ENCODE results near the gene CUZD1.

Gene CUZD1

DNA sequence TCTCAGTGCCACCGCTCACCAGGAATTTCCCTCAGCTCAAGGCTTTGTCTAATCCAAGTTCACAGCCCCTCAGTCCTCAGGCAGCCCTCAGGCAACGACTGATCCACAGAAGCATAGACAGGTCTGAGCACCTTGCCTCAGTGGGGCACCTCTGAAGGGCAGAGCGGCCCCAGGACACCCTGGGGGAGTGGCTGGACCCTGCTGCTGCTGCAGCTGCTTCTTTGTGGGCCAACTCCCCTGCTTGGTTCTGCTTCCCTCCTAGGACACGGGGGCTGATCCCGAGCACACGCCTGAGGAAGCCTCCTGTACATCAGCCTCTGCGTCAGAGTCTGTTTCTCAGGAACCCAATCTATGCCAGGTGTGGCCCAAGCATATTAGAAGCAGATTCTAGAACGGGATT, 16.2 kb downstream of the CUZD1 start:
- Histone ChIP-seq H3K27me3 (ENCODE audit: control insufficient read depth, insufficient read depth, low read length) (no peaks in the 10 kb centered on the region), H3K36me3 (ENCODE audit: control insufficient read depth, insufficient read depth, low read length) (no peaks in the 10 kb centered on the region)

DNA sequence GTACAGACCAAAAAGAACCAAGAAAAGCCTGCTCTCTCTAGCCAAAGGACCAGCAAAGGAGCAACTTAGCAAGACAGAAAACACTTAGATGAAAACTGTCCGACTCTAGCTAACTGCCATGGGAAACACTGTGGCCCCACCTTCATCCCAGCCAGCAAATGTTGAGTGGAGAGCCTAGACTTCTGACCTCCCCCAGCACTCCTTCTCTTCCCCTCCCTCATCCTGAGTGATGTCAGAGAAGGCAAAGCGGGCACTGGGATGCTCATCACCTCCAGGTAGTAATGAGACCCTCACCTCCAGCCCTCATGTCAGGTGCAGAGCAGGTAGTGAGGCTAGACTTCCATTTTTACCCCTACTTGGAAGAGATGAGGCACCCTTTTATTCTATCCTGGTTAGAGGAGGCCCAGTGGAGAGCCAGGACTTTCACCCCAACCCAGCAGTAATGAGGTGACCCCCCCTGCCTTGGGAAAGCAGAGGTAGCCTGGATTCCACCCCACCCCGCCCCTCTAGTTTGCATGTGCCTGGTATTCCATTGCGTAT, 16.9 kb downstream of the CUZD1 start:
- Histone ChIP-seq H3K4me1 (ENCODE audit: control insufficient read depth, insufficient read depth, low read length) (no peaks in the 10 kb centered on the region), H3K27me3 (ENCODE audit: control insufficient read depth, insufficient read depth, low read length) (no peaks in the 10 kb centered on the region), H3K9ac (ENCODE audit: low read length) (no peak overlapping the region), H3K36me3 (ENCODE audit: control insufficient read depth, insufficient read depth, low read length) (no peaks in the 10 kb centered on the region), H3K9me3 (ENCODE audit: control insufficient read depth, low read length) (no peaks in the 10 kb centered on the region), H3K4me3 (ENCODE audit: low read length) (no peak overlapping the region)

More for the DNA sequence above, 16.2 kb downstream of the CUZD1 start:
- H3K9ac ChIP-seq (ENCODE audit: low read length) = no peak overlapping the region
- no peaks in the 10 kb centered on the region for H3K4me1 ChIP-seq (ENCODE audit: control insufficient read depth, insufficient read depth, low read length)
- no peak overlapping the region for H3K4me3 ChIP-seq (ENCODE audit: low read length)
- H3K9me3 ChIP-seq (ENCODE audit: control insufficient read depth, low read length) = no peaks in the 10 kb centered on the region

DNA sequence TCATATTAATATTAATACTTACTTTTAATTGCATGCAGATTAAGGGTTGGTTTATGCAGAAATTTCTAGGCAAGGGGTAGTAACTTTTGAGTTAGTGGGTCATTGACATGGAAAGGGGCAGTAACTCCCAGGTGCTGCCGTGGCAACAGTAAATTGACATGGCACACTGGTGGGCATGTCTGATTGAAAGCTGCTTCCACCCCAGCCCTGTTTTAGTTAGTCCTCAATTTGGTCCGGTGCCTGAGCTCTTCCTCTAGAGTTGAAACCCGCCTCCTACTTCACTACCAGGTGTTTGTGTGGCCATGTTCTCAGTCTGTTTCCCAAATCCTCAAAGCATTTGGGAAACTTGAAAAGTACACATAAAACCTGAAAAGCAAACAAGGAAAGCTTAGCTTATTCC, 18.4 kb downstream of the CUZD1 start:
- no peak overlapping the region for H3K9ac ChIP-seq (ENCODE audit: low read length)
- no peaks in the 10 kb centered on the region for H3K9me3 ChIP-seq (ENCODE audit: control insufficient read depth, low read length)
- no peaks in the 10 kb centered on the region for H3K36me3 ChIP-seq (ENCODE audit: control insufficient read depth, insufficient read depth, low read length)
- H3K4me3 ChIP-seq (ENCODE audit: low read length) = no peak overlapping the region
- no peaks in the 10 kb centered on the region for H3K4me1 ChIP-seq (ENCODE audit: control insufficient read depth, insufficient read depth, low read length)
- H3K27me3 ChIP-seq (ENCODE audit: control insufficient read depth, insufficient read depth, low read length) = no peaks in the 10 kb centered on the region

DNA sequence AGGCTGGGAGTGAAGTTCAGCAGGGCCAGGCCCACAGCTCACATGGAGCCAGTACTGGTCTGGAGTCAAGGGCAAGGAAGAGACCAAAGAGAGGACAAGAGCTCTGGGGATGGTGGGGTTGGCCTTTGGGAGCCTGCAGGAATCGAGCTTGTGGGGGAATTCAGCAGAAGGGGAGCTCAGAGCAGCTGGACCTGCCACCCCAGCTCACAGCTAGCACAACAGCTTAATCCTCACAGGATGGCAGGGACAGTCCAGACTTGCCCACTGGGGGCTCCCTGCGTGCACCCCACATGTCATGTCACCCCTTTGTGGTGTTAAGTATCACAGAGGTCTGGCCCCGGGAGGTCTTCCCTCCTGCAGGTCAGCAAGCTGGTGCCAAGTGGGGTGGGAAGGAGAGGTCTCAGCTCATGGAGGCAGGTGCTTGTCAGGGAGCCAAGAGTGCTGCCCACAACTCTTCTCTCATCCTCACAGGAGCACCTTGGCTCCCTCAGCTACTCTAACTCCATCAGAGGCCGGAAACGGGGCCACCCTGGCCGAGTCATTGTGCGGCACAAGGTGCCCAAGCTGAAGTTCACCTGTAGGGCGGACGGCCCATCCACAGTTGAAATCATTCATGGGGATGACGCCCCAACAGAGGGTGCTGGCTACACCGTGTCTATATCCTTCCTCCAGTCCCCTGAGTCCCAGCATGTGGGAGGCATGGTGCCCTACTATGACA, 22.5 kb downstream of the CUZD1 start:
- H3K9me3 ChIP-seq (ENCODE audit: control insufficient read depth, low read length) = no peaks in the 10 kb centered on the region
- H3K4me1 ChIP-seq (ENCODE audit: control insufficient read depth, insufficient read depth, low read length) = no peaks in the 10 kb centered on the region
- H3K4me3 ChIP-seq (ENCODE audit: low read length) = no peak overlapping the region
- no peak overlapping the region for H3K9ac ChIP-seq (ENCODE audit: low read length)
- peaks cover 11% of the 10 kb centered on the region for H3K27me3 ChIP-seq (ENCODE audit: control insufficient read depth, insufficient read depth, low read length)
- H3K36me3 ChIP-seq (ENCODE audit: control insufficient read depth, insufficient read depth, low read length) = no peaks in the 10 kb centered on the region

DNA sequence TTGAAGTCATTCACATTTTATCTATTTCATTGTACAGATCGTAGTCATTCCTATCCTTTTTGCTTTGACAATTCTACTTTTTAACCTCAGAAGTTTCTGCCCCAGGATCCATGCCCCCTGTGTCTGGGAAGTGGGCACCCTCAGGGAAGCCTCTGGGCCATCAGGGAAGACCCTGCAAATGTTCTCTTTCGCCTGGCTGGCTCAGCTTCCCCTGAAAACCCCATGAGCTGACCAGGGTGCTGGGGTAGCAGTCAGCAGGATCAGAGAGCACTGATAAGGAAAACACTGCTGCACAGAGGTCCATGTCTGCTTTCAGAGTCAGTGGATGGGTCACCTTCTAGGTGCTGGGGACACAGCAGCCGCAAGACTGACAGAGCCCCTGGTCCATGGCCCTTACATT, 23.8 kb downstream of the CUZD1 start:
- no peak overlapping the region for H3K9ac ChIP-seq (ENCODE audit: low read length)
- H3K36me3 ChIP-seq (ENCODE audit: control insufficient read depth, insufficient read depth, low read length) = no peaks in the 10 kb centered on the region
- H3K27me3 ChIP-seq (ENCODE audit: control insufficient read depth, insufficient read depth, low read length) = peaks cover 11% of the 10 kb centered on the region
- H3K4me1 ChIP-seq (ENCODE audit: control insufficient read depth, insufficient read depth, low read length) = no peaks in the 10 kb centered on the region
- no peak overlapping the region for H3K4me3 ChIP-seq (ENCODE audit: low read length)
- H3K9me3 ChIP-seq (ENCODE audit: control insufficient read depth, low read length) = no peaks in the 10 kb centered on the region

DNA sequence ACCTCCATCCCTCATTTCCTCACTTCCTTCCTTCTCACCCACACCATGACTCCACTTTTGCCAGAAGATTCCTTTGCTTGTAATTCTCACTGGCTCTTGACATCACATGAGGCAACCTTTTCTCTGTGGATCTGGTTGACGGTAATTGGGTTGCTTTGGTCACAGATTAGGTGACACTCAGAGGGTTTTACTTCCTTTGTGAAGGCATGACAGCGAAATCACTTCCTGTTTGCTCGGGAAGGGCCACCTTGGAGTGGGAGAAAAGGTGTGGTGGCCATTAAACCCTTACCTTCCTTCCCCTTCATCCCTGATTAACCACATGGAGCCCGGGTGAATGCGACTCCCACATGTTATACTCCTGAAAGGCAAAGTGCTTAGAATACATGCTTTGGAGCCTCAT, 30.2 kb downstream of the CUZD1 start:
- H3K4me1 ChIP-seq (ENCODE audit: control insufficient read depth, insufficient read depth, low read length) = no peaks in the 10 kb centered on the region
- H3K4me3 ChIP-seq (ENCODE audit: low read length) = no peak overlapping the region
- no peak overlapping the region for H3K9ac ChIP-seq (ENCODE audit: low read length)
- no peaks in the 10 kb centered on the region for H3K9me3 ChIP-seq (ENCODE audit: control insufficient read depth, low read length)
- peaks cover 11% of the 10 kb centered on the region for H3K27me3 ChIP-seq (ENCODE audit: control insufficient read depth, insufficient read depth, low read length)
- no peaks in the 10 kb centered on the region for H3K36me3 ChIP-seq (ENCODE audit: control insufficient read depth, insufficient read depth, low read length)

DNA sequence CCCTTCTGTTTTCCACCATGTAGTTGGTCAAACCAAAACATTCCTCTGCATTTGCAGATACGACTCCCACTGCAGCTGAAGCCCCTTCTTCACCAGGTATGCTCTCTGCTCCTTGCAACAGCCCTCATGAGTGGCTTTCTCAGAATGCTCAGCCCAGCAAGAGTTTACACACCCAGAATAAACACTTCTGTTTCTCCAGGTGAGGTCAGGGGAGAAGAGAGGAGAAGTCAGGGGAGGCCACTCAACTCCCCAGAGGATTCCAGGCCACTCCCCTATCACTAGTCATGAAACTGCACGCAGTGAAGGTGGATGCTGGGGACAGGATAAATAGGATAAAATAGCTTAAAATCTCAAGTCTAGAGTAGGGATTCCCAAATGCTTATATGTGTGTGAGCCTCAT, 31.2 kb downstream of the CUZD1 start:
- Histone ChIP-seq H3K27me3 (ENCODE audit: control insufficient read depth, insufficient read depth, low read length) (peaks cover 6% of the 10 kb centered on the region), H3K36me3 (ENCODE audit: control insufficient read depth, insufficient read depth, low read length) (no peaks in the 10 kb centered on the region), H3K9me3 (ENCODE audit: control insufficient read depth, low read length) (no peaks in the 10 kb centered on the region), H3K4me3 (ENCODE audit: low read length) (no peak overlapping the region), H3K9ac (ENCODE audit: low read length) (no peak overlapping the region), H3K4me1 (ENCODE audit: control insufficient read depth, insufficient read depth, low read length) (no peaks in the 10 kb centered on the region)

- H3K9ac ChIP-seq (ENCODE audit: low read length) = no peak overlapping the region
- no peaks in the 10 kb centered on the region for H3K4me1 ChIP-seq (ENCODE audit: control insufficient read depth, insufficient read depth, low read length)
- H3K9me3 ChIP-seq (ENCODE audit: control insufficient read depth, low read length) = no peaks in the 10 kb centered on the region
- no peaks in the 10 kb centered on the region for H3K27me3 ChIP-seq (ENCODE audit: control insufficient read depth, insufficient read depth, low read length)
- H3K36me3 ChIP-seq (ENCODE audit: control insufficient read depth, insufficient read depth, low read length) = no peaks in the 10 kb centered on the region
- H3K4me3 ChIP-seq (ENCODE audit: low read length) = no peak overlapping the region
These were observed 32.9 kb downstream of the CUZD1 start for GRCh38 chr10:122812751-122813150.

DNA sequence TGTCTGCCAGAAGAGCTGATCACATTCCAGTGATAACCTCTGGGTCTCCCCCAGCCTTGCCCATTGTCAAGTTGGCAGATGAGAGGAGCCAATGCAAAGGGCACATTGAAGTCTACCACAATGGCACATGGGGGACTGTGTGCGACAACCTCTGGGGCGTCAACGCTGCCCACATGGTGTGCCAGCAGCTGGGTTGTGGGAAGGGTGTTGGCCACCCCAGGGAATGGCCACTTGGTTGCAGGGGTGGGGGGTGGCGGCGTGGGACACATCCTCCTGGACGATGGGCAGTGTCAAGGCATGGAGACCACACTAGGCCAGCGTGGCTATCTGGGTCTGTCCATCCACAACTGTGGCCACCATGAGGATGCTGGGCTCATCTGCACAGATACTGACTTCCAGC, 43.4 kb downstream of the CUZD1 start:
- no peak overlapping the region for H3K4me3 ChIP-seq (ENCODE audit: low read length)
- H3K9ac ChIP-seq (ENCODE audit: low read length) = no peak overlapping the region
- no peaks in the 10 kb centered on the region for H3K9me3 ChIP-seq (ENCODE audit: control insufficient read depth, low read length)
- no peaks in the 10 kb centered on the region for H3K4me1 ChIP-seq (ENCODE audit: control insufficient read depth, insufficient read depth, low read length)
- H3K36me3 ChIP-seq (ENCODE audit: control insufficient read depth, insufficient read depth, low read length) = no peaks in the 10 kb centered on the region
- H3K27me3 ChIP-seq (ENCODE audit: control insufficient read depth, insufficient read depth, low read length) = no peaks in the 10 kb centered on the region

- H3K9ac ChIP-seq (ENCODE audit: low read length) = no peak overlapping the region
- no peaks in the 10 kb centered on the region for H3K9me3 ChIP-seq (ENCODE audit: control insufficient read depth, low read length)
- no peaks in the 10 kb centered on the region for H3K27me3 ChIP-seq (ENCODE audit: control insufficient read depth, insufficient read depth, low read length)
- no peaks in the 10 kb centered on the region for H3K36me3 ChIP-seq (ENCODE audit: control insufficient read depth, insufficient read depth, low read length)
- H3K4me1 ChIP-seq (ENCODE audit: control insufficient read depth, insufficient read depth, low read length) = no peaks in the 10 kb centered on the region
- H3K4me3 ChIP-seq (ENCODE audit: low read length) = no peak overlapping the region
These were observed 46.9 kb downstream of the CUZD1 start for GRCh38 chr10:122798704-122799231.

GRCh38 chr10:122796796-122797195, 48.9 kb downstream of the CUZD1 start:
- no peaks in the 10 kb centered on the region for H3K27me3 ChIP-seq (ENCODE audit: control insufficient read depth, insufficient read depth, low read length)

DNA sequence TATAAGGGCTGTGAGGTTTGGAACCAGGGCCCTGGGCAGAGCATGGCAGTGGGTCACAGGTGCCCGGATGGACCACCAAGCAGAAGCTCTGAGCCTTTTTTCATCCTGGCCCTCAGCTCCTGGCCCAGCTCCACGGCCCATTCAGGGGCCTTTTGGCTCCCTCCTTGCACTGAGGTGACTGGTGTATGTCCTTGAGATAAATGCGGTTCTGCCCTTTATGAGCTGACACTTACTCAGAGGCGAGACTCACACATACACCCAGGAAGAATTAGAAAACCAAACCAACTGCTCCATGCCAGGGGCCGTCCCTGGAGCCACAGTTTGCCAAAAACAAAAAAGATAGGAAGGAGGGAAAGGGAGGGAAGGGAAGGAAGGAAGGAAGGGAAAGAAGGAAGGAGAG, 49.7 kb downstream of the CUZD1 start:
- Histone ChIP-seq H3K27me3 (ENCODE audit: control insufficient read depth, insufficient read depth, low read length) (no peaks in the 10 kb centered on the region), H3K9me3 (ENCODE audit: control insufficient read depth, low read length) (no peaks in the 10 kb centered on the region), H3K4me1 (ENCODE audit: control insufficient read depth, insufficient read depth, low read length) (no peaks in the 10 kb centered on the region), H3K9ac (ENCODE audit: low read length) (no peak overlapping the region), H3K36me3 (ENCODE audit: control insufficient read depth, insufficient read depth, low read length) (no peaks in the 10 kb centered on the region), H3K4me3 (ENCODE audit: low read length) (no peak overlapping the region)

More at GRCh38 chr10:122796796-122797195, 48.9 kb downstream of the CUZD1 start:
- Histone ChIP-seq H3K9ac (ENCODE audit: low read length) (no peak overlapping the region), H3K36me3 (ENCODE audit: control insufficient read depth, insufficient read depth, low read length) (no peaks in the 10 kb centered on the region), H3K4me3 (ENCODE audit: low read length) (no peak overlapping the region), H3K4me1 (ENCODE audit: control insufficient read depth, insufficient read depth, low read length) (no peaks in the 10 kb centered on the region), H3K9me3 (ENCODE audit: control insufficient read depth, low read length) (no peaks in the 10 kb centered on the region)
